LoVo (cell line): ENCODE data around the gene SORCS2.

Experiments
- DNase-seq: peaks from one replicate; pipeline ENCODE4 v3.0.0-alpha.2; 2016; ENCODE audit warnings: low spot score

The SORCS2 gene

DNA sequence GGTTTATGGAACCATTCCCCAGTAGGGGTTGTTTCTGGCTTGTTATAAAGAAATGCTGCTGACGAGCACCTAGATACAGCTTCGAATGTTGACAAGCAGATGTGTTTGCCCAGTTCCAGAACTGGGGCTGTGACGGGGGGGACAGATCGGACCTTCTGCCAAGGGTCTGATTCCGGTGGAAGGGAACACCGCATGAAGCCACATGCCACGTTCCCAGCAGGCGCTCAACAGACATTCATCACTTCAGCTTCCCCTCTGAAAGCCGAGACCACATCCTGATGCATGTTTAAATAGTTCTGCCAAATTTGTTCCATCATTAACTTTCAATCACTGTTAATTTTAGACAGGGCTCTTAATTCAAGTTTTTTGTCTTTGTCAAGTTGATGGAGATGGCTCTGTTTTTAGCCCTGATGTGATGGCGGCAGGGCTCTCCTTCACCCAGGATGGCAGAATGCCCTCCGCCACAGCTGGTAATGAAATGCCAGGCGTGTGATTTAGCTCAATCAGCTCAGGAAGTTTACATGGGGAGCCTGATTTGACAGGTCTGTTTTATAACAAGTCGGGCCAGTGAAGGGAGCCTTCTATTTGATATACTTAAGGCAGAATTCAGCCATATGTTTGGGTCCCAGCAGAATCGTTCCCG lies 185.0 kb downstream of the SORCS2 start:
- no peak for DNase-seq

DNA sequence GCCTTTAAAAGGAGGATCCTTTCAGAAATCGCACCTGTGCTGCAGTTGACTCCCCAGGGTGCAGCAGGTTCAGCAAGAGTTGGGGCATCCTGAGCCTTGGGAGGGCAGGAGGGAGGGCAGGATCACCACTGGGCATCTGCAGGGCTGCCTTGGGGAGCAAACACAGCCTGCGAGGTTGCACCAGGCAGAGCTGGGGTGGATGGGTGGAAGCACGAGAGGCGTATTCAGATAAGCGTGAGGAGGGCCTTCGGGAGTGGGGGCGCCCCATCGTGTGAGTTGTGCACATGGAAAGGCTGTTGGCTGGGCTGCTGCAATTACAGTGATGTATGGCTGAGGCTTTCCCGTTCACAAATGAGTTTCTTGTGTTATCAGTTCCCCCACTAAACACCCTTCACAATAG lies 186.8 kb downstream of the SORCS2 start:
- DNase-seq, result no peak

DNA sequence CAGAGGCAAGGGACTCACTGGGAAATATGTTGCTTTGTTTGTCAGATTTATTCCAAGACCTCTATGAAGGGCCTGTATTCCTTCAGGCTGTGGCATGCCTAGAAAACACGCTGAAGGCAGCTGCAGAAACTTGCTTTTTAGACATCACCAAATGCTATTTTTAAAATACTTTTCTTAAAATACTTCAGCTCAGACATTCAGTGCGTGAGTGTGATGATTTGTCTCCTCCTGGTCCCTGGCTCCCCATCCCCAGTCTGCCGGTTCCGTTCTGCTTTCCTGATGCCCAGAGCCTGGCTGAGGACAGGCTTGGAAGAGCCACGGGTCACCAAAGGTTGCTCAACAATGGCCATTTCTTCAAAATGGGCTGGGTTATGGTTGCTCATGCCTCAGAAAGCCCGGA lies 187.4 kb downstream of the SORCS2 start:
- no peak for DNase-seq

DNA sequence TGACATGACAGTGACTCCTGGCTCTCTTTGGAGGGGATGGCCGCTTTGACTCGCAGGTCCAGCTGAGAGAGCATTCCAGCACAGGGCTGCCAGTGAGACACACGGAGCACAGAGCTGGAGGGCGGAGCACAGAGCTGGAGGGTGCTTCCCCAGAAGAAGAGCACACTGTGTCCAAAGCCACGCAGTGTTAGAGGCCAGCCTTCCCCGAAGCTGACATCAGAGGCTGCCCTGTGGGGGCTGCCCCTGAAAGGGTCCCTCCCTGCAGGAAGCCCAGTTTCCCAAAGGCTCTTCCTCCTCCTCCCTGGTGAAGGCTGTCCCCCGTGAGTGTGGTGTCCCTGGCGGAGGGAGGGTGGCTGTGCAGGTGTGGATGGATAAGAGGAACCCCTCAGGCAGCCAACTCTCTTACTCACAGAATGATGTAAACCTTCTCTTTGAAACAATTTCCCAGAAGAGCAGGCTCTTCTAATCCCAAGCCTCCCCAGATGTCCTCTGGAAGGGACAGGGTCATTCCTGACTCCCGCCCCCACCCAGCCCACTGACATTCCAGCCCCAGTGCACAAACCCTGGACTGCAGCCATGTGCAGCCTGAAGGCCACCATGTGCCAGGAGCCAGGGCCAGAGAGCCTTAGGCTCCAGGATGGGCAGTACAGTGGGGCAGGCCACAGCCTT lies 189.0 kb downstream of the SORCS2 start:
- DNase-seq, result no peak

DNA sequence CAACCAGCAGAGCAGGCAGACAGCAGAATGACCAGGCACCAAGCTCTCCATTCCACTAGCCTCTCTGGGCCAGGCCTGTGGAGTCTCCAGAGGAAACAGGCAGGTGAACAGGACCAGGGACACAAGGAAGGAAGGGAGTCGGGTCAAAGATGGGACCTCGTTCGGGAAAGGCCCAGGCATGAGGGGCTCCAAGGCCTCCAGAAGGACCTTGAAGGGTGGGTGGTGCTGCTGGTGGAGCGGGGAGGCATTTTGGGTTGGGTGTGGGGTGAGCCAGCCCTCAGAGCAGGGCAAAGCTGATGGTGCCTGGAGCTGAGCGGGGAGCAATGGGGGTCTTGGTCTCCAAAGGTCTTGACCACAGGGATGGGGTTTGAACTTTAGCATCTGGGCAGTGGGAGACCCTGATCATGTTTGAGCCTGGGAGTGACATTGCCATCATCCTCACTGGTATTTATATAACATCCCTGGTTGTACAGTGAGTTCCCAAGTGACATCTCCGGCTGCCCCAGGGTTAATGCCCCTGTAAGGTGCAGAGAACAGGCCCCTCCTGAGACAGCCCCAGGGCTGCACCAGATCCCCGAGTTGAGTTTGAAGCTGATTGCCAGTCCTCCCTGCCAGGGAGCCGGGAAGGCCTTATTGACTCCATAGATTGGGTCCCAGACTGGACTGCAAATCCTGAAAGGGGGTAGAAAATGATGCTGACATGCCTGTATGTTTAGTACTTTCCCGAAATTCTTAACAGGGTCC lies 189.7 kb downstream of the SORCS2 start:
- DNase-seq, result no peak

DNA sequence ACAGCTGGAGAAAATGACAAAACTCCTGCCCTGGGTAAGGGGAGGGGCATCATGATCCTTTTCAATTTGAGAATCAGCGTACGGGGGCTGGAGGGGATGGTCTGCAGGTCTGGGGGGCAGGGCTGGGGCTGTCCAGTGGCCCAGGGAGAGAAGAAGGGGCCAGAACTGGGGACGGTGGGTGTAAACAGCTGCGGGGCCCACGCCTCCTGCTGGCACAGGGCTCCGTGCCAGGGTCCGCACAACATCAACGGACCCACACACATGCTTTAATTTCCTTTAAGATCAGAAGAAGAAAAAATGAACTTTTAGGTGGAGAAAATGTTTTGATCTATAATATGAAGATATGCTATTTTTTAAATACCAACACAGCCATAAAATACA lies 190.3 kb downstream of the SORCS2 start:
- DNase-seq, result no peak

DNA sequence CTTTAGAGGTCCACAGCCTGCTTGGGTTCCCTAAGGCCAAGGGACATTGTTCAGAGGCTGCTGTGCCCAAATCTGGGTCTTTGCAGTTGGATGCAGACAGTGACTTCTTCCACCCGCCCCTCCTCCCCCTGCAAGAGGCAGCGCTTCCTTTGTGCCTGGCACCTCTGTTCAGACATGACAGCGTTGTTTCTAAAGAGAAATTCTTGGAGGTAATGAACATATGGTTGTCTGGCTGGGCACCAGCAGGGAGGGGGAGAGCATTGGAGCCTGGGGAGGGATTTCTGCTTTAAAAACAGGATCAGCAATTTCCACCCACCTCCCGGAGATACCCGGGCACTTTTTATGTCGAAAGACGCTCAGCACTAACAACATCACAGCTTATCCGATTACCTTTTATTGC lies 190.9 kb downstream of the SORCS2 start:
- DNase-seq, result no peak

DNA sequence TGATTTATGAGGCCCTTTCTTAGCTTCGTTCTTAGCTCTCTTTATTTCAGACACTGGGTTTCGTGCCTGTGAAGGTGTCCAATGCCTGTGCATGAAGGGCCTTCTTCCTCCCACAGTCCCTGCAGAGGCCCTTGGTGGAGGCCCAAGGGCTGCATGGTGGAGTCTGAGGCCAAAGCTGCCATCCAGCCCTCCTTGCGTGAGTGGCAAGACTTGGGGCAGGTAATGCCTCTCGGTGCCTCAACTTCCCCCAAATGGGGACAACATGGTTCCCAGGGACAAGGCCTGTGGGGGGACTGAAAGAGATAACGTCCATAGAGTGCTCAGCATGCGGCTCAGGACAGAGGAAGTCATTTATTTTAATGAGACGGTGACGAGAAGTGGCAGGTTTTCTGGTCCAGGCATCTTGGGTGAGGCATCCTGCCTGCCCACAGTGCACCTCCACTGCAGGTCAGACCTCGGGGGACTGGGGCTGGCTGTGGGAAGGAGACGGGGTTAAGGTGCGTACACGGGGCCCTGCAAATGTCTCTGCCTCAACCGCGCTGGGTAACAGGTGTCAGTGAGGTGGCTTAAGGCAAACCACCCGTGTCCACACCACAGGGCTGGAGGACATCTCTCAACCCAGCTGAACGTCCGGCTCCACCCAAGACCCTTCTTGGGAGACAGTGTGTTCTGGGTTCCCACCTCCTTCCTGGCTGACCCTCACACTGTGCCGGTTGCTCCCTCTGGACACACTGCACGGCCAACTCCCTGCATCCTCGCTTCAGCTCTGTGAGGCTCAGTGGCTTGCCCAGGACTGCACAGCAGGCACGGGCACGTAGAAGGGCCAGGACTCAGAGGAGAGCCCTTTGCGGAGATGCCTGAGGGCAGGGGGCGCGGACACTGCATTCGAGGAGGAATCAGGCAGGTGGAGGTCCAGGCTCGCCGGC lies 191.9 kb downstream of the SORCS2 start:
- no peak for DNase-seq

DNA sequence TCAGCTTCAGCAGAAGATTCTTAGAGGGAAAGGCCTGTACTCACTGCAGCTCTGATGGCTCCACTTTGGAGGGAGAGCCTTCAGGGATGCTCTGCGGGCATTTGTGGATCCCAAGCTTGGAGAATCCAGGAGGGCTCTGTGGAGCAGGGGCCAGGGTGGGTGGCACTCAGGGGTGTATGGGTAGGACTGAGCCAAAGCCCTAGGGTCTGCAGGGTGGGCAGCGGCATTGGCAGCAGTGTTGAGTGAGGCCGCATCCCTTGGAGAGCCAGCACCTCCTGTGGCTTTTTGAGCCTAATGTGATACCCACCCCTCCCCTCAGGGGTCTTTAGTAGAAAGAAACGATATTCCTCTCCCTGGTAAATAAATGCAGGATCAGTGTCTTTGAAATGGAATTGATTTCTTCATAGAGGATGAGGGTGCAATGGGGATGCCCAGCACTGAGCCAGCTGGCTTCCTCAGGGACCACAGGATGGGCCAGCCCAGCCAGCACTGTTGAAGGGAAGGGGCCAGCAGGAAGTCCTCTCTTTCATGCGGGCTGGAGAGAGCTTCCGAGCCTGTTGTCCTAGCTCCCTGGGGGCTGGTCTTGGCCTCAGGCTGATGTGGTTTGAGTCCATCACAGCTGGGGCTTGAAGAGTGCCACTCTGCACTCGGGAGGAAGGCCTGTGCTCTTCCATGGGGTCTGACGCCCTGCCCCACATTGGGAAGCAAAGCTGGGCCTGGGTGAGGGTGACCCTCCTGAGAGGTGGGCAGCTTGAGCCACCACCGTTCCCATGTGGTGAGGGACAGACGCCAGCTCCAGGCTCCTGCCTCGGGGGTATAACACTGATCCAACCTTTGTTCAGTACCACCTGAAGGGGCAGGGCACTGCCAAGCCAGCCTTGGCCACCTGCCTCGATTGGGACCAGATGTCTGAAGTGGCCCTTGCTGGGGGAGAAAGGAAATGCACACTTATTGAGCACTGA lies 192.9 kb downstream of the SORCS2 start:
- DNase-seq, result no peak

DNA sequence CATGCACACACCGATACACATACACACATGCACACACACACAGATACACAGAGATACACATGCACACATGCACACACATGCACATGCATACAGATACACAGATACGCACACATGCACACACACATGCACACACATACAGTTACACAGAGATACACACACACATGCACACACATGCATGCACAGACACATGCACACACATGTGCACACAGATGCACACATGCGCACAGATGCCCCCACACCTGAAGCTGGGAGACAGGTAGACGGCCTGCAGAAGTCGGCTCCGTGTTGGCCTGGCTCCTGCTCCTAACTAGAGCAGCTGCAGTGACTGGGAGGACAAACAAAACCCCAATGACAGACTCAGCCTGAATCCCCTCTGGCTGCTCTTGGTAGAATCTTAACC lies 195.6 kb downstream of the SORCS2 start:
- no peak for DNase-seq

DNA sequence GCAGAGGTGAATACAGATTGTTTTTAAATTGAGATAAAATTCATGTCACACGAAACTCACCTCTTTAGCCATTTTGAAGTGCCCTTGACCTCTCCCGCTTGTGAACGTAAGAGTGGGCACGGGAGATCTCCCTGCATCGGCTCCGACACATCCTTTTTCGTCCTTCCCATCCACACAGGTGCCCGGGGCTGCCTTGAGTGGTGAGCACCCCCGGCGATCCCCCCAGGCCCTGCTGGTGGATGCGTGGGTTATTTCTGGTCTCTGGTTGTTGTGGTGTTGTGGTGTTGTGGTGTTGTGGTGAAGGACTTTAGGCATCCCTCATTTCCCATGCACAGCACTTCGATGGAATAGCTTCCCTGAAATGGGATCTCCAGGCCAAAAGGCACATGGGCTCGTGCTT lies 196.3 kb downstream of the SORCS2 start:
- no peak for DNase-seq

DNA sequence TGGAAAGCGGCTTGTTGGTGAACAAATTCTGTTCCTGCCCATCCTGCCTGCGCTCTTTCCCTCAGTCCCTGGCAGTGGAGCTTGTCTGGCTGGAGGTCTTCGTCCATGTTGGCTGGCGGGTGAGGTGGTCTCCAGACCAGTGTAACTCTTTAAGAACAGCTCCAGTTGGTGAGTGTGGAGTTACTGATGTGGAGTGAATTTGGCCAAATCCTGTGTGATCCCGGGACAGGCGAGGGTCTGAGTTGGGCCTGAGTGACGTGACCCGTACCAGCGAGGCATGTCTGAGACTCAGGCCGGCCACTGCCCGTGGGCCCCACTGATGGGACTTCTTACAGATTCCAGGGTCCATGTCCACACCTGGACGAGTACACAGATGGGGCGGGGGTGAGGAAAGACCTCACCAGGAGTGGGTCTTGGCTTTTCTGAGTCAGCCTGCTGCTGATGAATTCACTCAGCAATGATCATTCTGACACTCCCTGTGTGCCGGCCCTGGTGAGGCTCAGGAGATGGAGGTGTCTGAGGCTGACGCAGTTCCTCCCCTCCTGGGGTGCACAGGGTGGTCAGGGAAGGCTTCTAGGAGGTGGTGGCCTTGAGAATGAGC lies 196.9 kb downstream of the SORCS2 start:
- no peak for DNase-seq

DNA sequence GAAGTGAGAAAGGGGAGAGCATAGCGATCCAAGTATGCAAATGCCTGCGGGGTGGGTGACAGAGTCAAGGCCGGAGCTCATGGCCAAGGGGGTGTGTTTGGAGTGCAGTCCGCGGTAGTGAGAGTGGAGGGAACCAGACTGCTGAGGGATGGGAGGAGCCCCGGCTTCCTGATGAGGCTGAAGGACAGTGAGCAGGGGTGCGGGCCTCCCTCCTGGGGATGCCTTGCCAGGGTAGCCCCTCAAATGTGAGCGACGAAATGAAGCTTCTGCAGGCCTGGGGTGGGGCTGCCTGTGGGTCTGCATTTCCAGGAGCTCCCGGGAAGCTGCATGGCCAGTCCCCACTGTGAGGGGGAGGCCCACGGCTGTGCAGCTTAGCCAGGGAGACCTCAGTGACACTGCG lies 197.4 kb downstream of the SORCS2 start:
- DNase-seq, result no peak

DNA sequence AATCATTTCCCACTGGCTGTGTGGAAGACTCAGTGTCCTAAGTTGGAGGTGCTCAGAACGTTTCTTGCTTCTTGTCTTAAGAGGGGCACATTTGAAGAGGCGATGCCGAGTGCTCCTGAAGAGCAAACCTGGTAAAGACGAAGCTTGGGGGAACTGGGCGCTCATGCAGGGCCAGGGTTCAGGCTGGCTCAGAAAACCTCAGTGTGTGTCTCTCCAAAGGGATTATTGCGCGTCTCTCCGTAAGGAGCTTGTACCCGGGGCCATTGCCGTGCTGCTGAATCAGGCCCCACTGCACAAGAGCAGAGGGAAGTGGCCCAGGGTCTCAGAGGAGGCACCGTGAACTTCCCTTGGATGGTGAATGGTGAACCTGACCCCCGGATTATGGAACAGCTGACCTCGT lies 198.0 kb downstream of the SORCS2 start:
- DNase-seq, result no peak

DNA sequence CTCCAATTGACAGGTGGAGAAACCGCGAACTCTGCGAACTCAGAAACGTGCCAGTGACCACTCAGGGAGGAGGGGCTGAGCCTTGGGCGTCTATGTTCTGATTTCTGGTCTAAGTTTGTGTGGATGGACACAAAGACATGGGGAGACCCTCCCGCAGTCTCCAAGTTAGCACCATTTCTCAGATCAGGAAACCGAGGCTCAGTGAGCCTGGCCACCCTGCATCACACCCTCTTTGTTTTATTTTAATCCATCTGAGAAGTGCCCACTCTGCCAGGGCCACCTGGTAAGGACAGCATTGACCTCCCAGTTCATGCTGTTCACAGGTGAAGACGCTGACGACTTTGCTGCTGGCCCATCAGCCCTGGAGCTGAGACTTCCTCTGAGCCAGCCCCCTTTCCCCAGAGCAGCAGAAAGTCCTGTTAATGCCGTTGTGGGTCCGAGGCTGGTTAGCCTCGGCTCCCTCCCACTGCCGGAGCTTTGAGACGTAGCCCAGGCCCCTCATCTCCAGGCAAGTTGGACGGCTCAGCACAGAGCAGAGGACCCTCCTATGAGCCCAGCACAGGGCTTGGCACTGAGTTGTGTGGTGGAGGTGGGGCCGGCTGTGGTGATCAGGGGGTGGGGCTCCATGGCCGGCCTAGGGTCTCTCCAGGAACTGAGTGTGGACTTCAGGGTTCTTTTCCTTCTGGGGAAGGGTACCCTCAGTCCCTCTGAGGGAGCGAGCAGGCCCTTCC lies 198.7 kb downstream of the SORCS2 start:
- no peak for DNase-seq

DNA sequence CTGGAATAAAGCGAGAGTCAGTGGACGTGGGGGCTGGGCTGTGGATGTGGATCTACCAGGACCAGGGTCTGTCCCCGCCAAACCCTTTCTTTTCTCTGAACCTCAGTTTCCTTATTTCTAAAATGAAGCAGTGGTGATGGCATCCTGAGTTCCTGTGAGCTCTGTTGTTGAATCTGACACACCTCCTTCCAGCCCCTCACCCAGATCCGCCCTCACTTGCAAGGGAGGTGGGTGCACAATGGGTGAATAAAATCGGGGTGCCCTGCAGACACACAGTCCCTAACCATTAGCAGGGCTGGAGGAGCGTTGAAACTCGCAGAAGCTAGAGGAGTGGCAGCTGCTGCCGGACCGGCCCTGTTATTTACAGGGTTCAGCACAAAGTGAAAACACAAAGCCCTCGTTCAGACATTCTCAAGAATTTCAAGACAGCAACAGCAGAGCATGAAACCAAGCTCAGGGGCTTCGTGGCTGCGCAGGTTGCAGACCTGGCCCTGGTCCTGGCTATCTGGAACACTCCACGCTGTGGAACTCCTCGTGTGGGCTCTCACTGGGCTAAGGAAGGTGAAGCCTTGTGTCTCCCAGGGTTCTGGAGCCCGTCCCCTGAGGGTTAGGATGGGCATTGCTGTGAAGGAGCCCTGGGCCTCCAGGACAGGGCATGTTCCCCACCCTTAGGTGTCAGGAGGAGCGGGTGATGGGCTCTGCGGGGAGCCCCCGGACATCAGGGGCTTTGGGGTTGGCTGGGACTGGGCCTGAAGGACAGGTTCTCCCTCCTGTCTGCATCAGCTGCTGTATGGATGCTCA lies 199.5 kb downstream of the SORCS2 start:
- DNase-seq, result no peak

DNA sequence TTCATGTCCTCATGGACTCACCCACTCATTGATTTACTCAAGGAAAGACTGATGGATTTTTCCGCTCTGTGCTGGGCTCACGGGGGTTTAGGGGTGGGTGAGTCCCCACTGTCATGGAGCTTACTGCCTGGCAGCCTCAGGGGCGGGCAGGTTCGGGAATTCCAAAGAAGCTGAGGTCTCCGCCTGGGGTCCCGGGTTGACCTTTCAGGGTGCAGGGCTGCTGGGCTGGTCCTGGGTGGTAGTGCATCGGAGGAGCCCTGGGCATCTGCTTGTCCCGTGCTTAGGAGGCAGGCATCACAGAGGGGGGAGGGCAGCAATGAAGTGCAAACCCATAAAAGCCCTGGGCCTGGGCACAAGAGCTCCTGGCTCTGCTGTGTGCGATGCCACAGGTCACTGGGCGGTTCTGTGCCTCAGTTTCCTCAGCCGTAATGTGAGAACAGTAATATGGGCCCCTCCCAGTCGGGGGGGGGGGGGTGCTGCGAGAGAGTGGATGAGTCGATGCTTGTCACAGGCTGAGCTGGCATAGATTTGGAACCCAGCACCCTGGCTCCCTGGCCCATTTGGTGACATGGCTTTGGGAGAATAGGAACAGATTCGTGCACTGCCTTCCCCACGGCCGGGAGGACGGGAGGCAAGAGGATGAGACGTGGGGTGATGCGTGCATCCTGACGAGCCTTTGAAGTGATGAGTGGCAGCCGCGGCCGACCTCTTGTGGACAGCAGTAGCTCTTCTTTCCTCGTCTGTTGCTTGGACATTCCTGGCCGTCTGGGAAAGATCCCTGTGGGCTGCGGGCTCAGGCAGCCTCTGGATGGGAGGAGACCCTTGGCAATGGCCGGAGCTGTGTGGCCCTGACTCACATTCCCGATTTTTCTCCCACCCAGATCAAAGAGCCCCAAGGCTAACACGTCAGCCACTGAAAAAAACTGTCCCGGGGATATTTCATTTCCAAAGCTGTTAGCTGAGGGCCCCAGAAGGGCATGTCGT lies 200.4 kb downstream of the SORCS2 start:
- DNase-seq, result no peak
